Spleen (tissue), 7 donors: ENCODE results near the gene MCF2L.

Experiments
- CTCF ChIP-seq, 11 experiments: fragments of 200-600 bp in 7 of 11; fragments of 450-650 bp in 4 of 11; sonication (generic) in 4 of 11; IDR thresholded peaks in 8 of 11; conservative IDR thresholded peaks in 3 of 11; 1 replicate in 7 of 11; 2 replicates in 4 of 11; pipeline versions ENCODE4 v1.4.0 to v1.8.0; 2016 to 2021; ENCODE audit warnings: antibody characterized with exemption in 11 of 11, inconsistent platforms in 4 of 11, mild to moderate bottlenecking in 1 of 11
- POLR2A ChIP-seq, 3 donors: fragments of 450-650 bp; IDR thresholded peaks; one replicate each; pipeline ENCODE4 v1.5.1; 2017; ENCODE audit warnings: antibody characterized with exemption in 3 of 3, mild to moderate bottlenecking in 1 of 3
- POLR2AphosphoS5 ChIP-seq, 3 donors: sonication (generic); formaldehyde crosslinking; IDR thresholded peaks; one replicate each; pipeline ENCODE4 v1.5.1; 2017; ENCODE audit warnings: antibody characterized with exemption in 3 of 3
- donor health status: DM: no; HTN: no; CAD: no; lungs with moderate emphysema.
- donor health status: DM: no; HTN: no; CAD: no.
- donor health status: DM: no; HTN: no; CAD: no.

- TF ChIP-seq CTCF (IDR thresholded peaks at IDR 0.05 in 8 of 11, conservative IDR thresholded peaks at IDR 0.05 in 3 of 11): no peak
- no peak for TF ChIP-seq POLR2AphosphoS5 (IDR thresholded peaks at IDR 0.05)
- TF ChIP-seq POLR2A (IDR thresholded peaks at IDR 0.05): no peak
Measured at GRCh38 chr13:112999414-113000177, 30.6 kb downstream of the MCF2L start.
